ENCODE measurements around the gene TCFL5.

Gene TCFL5

DNA sequence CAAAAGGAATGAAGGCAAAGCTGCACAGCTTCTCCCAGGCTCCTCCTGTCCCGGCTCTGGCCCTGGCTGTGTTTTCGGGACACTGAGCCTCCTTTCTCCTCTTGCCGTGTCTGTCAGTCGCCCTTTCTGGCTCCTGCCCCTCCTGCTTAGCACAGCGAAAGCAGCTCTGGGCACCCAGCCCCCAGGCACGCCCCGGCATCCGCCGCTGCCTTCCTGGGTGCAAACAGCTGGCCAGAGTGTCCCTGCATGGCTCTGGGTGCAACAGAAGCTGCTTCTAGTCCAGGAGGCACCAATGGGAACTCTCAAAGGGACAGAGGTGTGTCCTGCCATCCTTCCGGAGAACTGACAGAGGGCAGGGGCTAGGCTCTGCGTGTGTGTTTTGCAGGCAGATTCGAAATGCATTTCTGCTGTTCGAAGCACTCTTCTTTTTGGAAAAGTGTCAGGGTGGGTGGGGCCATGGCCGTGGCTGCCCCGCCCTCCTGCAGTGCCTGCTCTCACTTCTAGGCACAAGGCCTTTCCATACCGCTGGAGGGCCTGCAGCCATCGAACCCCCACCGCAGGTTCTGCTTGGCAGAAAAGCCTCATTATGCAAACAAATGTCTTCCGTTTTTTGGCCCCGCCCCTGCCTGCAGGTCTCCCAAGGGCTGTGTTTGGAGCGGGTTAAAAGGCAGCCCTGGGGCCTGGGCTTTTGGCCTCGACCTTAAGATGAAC lies 29.3 kb downstream of the TCFL5 start:
- peak; percentile 21 for DNase-seq

GRCh38 chr20:62831854-62832211 lies 29.8 kb downstream of the TCFL5 start:
- no peak for DNase-seq

- no peak for DNase-seq
These were observed 30.2 kb downstream of the TCFL5 start for GRCh38 chr20:62831361-62831788.

DNA sequence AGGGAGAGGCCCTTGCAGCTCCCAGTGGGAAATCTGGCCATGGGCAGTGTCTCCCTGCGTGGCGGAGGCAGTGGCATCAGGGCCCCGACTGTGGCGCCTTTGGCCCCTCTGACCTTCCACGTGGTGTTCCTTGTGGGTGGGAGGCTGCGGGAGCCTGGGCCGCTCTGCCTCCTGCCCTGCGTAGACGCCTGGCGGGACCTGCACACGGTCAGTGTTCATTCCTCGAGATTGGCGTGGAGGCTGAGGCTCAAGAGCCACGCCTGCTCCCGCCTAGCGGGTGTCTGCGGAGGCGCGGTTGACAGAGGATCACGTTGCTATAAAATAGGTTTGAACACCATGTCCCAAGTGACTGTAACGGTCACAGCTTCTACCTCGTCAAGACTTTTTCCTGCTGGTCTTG lies 30.8 kb downstream of the TCFL5 start:
- no peak for DNase-seq

DNA sequence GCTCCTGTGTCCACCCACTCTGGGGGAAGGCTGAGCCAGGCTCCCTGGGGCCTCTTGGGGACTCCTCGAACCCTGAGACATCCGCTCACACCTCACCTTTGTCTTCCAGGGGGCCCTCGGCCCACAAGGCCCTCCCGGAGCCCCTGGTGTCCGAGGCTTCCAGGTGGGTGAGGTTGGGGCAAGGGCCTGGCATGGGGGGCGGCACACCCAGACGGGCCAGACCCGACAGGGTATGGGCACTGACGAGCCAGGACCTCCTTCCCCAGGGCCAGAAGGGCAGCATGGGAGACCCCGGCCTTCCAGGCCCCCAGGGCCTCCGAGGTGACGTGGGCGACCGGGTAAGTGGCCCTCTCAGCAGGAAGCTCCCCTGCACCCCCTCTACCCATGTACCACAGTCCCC lies 31.4 kb downstream of the TCFL5 start:
- DNase-seq = no peak

- no peak for DNase-seq
These were observed 32.1 kb downstream of the TCFL5 start for GRCh38 chr20:62829231-62830230.

DNA sequence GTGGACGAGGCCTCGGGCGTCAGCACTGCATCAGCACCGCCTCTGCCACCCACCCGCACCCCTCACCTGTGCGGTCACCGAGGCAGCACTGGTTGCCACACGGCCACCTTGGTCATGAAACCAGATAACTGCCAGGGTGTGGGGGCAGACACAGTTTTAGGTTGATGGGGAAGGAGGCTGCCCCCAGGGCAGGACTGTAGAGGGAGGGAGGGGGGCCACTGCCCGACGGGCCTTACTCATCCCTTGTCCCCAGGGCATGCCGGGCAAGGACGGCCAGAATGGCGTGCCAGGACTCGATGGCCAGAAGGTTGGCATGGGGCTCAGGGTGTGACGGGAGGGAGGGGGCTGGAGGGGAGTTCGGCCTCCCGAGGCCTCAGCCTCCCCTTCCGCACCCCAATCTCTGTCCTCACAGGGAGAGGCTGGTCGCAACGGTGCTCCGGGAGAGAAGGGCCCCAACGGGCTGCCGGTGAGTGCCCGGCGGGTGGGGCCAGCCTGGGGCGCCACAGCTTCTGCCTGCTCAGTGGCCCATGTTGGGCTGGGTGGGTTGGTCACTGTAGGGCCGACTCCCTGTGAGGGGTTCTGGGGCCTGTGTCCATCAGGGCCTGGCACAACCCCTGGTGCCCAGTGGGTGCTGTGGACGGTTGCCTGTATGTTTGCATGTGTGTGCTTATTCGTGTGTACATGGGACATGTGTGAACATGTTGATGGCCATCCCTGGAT lies 33.0 kb downstream of the TCFL5 start:
- DNase-seq = no peak

- no peak for DNase-seq
These were observed 33.6 kb downstream of the TCFL5 start for GRCh38 chr20:62828051-62828450.

- DNase-seq = no peak
These were observed 34.1 kb downstream of the TCFL5 start for GRCh38 chr20:62827311-62828038.

DNA sequence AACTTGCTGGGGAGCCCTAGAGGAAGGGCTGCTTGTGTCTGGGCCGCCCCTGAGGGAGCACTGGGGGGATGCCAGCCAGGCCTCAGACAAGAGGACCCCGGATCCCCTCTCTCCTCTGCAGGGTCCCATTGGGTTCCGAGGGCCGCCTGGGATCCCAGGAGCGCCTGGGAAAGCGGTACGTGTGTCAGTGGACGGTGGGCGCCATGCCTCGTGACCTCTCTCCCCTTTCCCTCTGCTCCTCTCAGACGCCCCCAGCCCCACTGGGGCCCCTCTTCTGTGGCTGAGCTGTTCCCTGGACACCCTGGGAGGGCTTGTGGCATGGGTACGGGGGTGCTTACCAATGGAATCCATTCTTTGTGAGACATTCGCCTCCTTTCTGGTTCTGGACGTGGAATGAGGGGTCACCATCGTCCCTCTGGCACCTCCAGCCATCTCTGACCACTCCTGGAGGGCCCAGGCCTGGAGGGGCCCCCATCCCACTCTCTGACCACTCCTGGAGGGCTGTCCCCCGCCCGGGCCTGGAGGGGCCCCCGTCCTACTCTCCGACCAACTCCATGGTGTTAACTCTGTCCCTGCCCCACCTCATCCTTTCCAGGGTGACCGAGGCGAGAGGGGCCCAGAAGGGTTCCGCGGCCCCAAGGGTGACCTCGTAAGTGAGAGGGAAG lies 34.8 kb downstream of the TCFL5 start:
- DNase-seq = no peak

DNA sequence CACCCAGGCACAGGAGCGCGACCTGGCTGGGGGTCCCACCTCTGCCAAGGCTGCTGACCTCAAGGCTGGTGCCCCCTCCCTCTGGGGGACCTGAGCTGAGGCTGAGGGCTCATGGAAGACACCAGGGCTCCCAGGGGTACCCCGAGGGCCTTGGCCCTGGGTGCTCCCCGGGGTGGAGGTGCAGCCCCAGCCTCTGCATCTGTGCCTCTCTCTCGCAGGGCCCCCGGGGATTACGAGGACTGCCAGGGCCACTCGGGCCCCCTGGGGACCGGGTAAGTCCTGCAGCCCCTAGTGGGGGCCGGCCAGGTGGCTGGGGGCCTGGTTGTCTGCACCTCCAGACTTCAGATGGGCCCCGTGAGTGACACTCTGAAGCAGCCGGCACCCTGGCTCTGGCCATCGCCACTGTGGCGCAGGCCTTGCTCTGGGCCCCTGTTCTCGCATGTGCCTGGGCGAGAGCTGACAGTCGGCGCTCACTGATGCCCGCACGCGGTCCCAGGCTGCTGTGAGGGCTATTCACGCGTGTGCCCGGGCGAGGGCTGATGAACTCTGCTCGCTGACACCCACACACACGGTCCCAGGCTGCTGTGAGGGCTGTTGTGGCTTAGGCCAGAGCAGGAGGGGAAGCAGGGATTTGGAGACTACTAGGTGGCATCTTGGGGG lies 35.5 kb downstream of the TCFL5 start:
- DNase-seq = no peak

- no peak for DNase-seq
These were observed 36.2 kb downstream of the TCFL5 start for GRCh38 chr20:62825333-62825985.

DNA sequence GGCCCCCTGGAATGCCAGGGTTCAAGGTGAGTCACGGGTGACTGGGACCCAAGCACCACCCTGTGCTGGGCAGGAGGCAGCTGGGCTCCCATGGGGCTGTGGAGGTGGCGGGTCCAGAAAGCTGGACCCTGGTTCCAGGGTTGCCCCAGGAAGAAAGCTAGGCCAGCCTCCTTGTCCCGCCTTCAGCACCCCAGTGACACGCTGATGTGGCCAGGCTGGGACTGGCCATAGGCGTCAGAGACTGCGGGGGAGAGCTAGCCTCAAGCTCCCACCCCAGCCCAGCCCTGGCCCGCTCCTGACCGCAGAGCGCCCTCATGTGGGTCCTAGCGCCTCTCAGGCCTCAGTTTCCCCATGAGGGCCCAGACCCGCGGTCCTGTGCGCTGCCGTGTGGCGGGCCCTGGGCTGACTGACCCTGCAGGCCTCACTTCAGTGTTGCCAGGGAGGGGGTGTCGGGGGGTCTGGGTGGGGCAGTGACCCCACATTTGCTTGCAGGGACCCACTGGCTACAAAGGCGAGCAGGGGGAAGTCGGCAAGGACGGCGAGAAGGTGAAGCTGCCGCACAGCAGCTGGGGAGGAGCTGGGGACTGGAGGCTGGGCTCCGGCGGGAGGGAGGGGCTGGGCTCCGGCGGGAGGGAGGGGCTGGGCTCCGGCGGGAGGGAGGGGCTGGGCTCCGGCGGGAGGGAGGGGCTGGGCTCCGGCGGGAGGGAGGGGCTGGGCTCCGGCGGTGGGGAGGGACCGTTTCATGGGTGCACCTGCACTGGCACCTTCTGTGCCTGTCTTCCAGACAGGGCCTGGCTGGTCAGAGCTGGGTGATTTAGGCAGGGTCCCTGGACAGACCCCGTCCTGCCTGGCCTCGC lies 36.9 kb downstream of the TCFL5 start:
- no peak for DNase-seq

DNA sequence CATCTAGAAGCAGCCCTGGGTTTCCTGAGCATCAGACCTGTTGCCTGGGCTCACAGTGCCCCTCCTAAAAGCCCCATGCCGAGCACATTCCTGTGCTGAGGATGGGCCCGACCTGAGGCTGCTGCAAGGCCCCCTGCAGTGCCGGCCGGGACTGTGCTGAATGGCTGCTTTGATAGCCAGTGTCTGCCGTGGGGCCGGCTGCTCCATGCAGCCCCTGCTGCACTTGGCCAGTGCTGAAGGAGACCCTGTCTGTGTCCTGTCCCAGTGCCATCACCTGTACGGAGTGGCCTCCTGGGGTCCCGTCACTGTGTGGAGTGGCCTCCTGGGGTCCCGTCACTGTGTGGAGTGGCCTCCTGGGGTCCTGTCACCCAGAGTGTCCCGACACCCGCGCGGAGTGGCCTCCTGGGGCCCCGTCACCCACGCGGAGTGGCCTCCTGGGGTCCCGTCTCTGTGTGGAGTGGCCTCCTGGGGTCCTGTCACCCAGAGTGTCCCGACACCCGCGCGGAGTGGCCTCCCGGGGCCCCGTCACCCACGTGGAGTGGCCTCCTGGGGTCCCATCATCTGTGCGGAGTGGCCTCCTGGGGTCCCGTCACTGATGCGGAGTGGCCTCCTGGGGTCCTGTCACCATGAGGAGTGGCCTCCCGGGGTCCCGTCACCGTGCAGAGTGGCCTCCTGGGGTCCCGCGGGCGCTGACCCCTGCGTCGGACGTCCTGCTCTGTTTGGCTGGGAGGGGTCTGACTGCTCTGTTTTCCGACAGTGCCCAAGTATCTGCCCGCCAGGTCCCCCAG lies 37.7 kb downstream of the TCFL5 start:
- DNase-seq = no peak

- DNase-seq = peak; percentile 11
These were observed 38.6 kb downstream of the TCFL5 start for GRCh38 chr20:62822788-62823651.

DNA sequence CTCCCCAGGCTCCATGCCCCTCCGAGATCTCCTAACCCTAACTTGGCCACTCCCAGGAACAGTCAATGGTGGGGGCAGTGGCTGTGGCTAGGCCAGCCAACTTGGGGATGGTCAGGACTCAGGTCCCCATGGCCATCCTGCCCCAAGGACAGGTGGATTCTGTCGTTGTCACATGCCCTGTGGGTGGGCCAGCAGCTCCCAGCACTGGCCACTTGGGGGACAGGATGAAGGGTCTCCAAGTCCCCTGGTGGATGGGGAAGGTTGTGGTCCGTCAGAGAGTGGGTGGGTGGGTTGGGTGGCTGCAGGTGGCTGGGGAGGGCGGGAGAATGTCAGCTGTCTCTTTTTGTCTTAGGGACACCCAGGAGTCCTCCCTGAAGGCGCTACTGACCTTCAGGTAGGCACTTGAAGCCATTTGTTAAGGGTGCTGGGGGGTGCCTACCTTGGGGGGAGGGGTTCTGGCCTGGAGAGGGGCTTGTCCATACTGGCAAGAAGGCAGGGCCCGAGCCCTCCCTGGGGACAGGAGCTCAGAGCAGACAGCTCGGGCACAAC lies 39.3 kb downstream of the TCFL5 start:
- no peak for DNase-seq

GRCh38 chr20:62821726-62822210 lies 39.9 kb downstream of the TCFL5 start:
- no peak for DNase-seq

Data from NCI-H2029 treated with DMSO at 0.1 percent for 48 hours (cell line).